NCI-H146 treated with DMSO at 0.1 percent for 48 hours (cell line): ENCODE measurements around the gene RNF138.
A peak's percentile ranks its signal among the peaks of the same experiment; 100 is the strongest.
"Not testable (repeated sequence)": the region's sequence is repeated elsewhere in the genome, so short reads cannot be mapped to it uniquely, and the experiment has no call there.

Experiments used
- DNase-seq: peaks from one replicate; lab custom pipeline; 2025; ENCODE audit not compliant: unreplicated experiment; lab: John Stamatoyannopoulos, UW

RNF138 gene

DNA sequence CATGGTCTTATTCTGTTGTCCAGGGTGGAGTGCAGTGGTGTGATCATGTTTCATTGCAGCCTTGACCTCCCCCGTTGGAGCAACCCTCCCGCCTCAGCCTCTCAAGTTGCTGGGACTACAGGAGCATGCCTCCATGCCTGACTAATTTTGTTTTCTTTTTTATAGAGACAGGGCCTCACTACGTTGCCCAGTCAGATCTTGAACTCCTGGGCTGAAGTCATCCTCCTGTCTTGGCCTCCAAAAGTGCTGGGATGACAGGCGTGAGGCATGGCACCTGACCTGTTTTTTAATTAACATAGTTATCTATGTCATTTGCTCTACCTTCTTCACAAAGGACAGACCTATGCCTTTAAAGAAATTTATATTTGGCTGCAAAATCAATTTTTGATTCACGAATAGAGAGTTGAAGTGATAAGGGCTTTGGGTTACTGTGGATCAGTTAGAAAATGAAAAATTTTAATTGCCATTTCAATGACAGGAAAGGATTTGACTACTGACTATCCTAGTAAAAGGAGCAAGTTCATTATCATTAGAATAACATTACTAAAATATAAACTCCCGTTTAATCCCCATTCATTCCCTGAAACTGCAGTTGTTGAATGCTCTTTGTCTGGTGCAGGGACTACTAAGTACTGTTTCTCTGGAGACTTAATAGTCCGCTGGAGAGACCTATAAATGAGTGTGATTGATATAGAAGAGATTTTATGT is 3.7 kb downstream of the RNF138 start:
- DNase-seq = no peak

GRCh38 chr18:32095900-32096229 is 4.2 kb downstream of the RNF138 start:
- DNase-seq = no peak

- DNase-seq = no peak
Measured at GRCh38 chr18:32096946-32097345, 5.3 kb downstream of the RNF138 start.

DNA sequence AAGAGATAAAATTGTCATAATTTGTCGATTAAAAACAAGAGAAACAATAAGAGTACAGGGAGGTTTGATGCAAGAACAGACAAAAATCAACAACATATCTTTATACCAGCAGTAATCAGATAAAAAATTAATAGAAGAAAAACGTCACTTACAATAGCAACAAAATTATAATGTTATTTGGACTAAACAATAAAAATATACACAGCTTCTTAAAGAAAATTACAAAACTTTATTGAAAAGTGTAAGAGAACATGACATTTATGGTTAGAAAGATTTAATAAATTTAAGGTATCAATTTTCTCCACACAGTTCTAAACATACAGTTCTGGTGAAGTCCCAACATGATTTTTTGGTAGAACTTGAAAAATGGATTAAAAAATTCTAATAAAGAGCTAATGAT is 12.8 kb downstream of the RNF138 start:
- no peak for DNase-seq

DNA sequence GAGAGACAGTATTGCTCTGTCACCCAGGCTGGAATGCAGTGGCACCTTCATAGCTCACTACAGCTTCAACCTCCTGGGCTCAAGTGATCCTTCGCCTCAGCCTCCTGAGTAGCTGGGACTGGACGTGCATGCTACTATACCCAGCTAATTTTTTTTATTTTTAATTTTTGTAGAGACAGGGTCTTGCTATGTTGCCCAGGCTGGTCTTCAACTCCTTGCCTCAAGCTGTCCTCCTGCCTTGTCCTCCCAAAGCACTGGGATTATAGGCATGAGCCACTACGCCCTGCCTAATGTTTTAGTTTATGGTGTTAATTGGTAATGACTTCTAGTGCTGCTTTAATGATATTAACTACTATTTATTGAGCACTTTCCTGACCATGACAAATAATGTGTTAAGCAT is 18.3 kb downstream of the RNF138 start:
- no peak for DNase-seq

GRCh38 chr18:32111706-32112105 is 20.0 kb downstream of the RNF138 start:
- DNase-seq = no peak

DNA sequence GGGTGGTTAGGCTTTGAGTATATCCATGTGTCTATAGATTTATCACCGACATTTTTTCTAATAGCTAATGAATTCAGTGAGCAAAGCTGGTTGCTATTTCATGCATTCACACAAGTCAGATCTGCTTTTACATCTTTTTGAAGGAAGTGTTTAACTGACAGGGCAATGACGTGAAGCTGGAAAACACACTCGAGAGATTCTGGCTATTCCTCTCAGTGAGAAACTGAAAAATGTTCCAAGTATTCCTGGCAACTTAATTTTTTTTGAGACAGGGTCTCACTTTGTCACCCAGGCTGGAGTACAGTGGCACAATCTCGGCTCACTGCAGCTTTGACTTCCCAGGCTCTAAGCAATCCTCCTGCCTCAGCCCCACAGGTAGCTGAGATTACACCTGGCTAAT is 21.2 kb downstream of the RNF138 start:
- DNase-seq = no peak

DNA sequence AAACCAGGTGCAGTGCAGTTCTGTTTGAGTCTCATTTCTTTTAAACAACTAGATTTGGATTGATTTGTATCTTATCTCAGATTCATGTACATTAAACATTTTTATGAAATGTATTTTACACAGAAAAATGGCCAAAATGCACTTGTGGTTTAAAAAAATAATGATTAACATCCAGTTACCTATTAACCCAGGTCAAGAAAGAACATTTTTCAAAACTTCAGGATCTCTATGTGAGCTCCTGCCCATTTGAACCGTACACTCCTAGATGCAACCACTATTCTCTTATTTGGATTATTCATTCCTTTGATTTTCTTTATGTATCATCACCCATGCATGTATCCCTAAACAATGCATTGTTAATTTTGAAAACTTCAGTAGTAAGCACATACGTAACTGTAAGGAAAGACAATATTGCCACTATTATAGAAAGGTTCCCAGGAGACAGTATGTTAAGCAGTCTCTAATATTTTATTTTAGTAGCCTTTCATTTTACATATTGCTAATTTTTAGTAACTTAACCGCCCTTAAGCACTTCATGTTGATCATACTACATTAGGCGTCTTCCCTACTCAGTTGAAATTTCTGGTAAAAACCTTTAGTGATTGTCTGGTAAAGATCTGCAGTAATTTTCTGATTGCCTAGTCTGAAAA is 22.7 kb downstream of the RNF138 start:
- DNase-seq = no peak

GRCh38 chr18:32122039-32122438 is 30.4 kb downstream of the RNF138 start:
- DNase-seq = peak; percentile 22

- no peak for DNase-seq
Measured at GRCh38 chr18:32126538-32126937, 34.9 kb downstream of the RNF138 start.

- no peak for DNase-seq
Measured at GRCh38 chr18:32135625-32136024, 44.0 kb downstream of the RNF138 start.

DNA sequence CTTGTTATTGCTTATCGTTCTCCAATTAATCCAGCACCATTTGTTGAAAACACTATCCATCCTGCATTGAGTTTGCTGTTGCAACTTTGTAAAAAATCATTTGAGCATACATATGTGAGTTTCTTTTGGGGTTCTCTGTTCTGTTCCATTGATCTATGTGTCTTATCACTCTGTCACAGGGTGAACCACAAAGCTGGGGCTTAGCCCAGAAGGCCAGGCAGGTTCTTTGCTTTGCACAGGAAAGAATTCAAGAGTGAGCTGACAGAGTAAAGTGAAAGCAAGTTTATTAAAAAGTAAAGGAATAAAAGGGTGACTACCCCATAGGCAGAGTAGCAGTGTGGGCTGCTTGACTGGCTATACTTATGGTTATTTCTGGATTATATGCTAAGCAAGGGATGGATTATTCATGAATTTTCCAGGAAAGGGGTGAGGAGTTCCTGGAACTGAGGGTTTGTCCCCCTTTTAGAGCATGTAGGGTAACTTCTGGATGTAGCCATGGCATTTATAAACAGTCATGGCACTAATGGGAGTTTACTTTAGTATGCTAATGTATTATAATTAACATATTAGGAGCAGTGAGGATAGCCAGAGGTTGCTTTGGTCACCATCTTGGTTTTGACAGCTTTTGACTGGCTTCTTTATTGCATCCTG is 46.8 kb downstream of the RNF138 start:
- DNase-seq = no peak

DNA sequence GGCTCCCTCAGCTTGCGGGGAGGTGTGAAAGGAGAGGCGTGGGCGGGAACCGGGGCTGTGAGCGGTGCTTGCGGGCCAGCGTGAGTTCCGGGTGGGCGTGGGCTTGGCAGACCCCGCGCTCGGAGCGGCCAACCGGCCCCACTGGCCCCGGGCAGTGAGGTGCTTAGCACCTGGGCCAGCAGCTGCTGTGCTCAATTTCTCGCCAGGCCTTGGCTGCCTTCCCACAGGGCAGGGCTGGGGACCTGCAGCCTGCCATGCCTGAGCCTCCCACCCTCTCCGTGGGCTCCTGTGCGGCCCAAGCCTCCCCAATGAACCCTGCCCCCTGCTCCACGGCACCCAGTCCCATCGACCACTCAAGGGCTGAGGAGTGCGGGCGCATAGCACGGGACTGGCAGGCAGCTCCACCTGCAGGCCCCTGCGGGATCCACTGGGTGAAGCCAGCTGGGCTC is 48.2 kb downstream of the RNF138 start:
- no peak for DNase-seq

DNA sequence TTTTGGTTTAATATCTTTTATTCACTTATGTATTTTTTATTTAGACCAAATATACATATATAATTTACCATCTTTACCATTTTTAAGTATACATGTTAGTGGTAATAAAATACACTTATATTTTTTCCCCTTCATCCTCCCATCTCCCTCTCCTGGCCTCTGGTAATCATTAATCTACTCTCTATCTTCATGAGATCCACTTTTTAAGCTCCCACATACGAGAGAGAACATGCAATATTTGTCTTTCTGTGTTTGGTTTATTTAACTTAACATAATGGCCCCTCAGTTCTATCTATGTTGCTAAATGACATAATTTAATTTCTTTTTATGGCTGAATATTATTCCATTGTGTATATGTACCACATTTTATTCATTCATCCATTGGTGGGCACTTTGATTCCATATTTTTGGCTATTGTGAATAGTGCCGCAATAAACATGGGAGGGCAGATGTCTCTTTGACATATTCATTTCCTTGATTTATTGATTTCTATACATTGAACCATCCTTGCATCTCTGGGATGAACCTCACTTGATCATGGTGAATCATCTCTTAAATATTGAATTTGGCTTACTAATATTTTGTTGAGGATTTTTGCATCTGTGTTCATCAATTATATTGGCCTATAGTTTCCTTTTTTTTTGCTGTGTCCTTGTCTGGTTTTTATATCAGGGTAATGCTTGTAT is 56.7 kb downstream of the RNF138 start:
- DNase-seq = no peak

- DNase-seq = no peak
Measured at GRCh38 chr18:32152705-32153448, 61.2 kb downstream of the RNF138 start.

- no peak for DNase-seq
Measured at GRCh38 chr18:32156855-32157254, 65.2 kb downstream of the RNF138 start.

DNA sequence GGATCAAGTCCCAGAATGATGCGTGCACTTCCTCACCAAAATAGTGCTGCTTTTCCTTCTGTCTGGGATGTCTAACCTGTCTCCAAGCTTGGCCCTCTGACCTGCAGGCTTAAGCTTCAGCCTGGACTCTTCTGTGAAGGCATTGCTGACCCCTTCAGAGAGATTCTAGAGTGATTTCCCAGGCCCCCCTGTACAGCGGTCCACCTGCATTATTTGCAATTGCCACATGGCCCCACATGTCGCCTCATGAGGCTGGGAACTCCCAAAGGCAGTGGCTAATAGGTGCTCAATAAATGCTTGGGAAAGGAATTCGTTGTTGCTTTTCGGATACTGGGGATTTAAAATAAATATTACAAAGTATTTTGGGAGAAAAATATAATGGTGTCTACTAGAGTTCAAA is 65.9 kb downstream of the RNF138 start:
- DNase-seq = no peak

GRCh38 chr18:32158108-32158624 is 66.5 kb downstream of the RNF138 start:
- peak; percentile 97 for DNase-seq

GRCh38 chr18:32158631-32159030 is 67.0 kb downstream of the RNF138 start:
- DNase-seq = not testable (repeated sequence)

- no peak for DNase-seq
Measured at GRCh38 chr18:32160547-32160946, 68.9 kb downstream of the RNF138 start.
